ENCODE measurements around the gene UBE2QL1.

The UBE2QL1 gene

DNA sequence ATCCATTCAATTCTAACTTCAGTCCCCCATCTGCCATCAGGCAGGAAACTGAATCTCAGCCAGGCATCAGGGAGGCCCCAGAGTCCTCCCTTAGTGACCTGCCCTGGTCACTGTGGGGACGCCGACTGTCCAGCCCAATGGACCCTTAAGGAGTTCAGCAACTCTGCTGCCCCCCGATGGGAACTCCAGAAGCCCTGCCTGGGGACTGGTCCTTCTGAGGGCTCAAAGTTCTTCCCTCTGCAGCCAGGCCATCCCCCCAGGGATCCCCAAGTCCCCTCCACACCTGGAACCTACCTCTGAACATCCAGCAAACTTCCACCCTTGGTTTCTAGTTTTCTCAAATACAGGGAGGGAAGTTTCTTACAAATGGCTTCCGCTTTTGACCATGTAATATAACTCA, 76.8 kb downstream of the UBE2QL1 start:
- no peak overlapping the region for H3K4me3 ChIP-seq (ENCODE audit: control insufficient read depth, low read depth, low read length)
- TF ChIP-seq, protein P1, sequence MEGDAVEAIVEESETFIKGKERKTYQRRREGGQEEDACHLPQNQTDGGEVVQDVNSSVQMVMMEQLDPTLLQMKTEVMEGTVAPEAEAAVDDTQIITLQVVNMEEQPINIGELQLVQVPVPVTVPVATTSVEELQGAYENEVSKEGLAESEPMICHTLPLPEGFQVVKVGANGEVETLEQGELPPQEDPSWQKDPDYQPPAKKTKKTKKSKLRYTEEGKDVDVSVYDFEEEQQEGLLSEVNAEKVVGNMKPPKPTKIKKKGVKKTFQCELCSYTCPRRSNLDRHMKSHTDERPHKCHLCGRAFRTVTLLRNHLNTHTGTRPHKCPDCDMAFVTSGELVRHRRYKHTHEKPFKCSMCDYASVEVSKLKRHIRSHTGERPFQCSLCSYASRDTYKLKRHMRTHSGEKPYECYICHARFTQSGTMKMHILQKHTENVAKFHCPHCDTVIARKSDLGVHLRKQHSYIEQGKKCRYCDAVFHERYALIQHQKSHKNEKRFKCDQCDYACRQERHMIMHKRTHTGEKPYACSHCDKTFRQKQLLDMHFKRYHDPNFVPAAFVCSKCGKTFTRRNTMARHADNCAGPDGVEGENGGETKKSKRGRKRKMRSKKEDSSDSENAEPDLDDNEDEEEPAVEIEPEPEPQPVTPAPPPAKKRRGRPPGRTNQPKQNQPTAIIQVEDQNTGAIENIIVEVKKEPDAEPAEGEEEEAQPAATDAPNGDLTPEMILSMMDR (conservative IDR thresholded peaks at IDR 0.05; ENCODE audit: control insufficient read depth, insufficient read depth, low read depth, low read length), result no peak
- no peak for DNase-seq (ENCODE audit: low read depth)

DNA sequence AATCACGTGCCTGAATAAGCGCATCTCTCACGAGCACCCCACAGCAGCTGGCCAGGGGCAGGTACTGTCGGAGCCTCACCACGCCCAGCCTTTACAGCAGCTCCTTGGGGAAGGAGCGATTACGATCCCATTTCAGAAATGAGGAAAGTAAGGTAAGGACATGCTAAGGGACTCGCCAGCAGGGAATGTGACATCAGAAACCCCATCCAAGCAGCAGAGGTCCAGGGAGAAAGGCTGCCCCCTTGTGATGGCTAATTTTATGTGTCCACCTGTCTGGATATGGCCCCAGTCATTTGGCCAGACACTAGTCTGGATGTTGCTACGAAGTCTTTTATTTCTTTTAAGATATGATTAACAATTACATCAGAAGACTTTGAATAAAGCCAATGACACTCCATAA, 77.3 kb downstream of the UBE2QL1 start:
- H3K4me3 ChIP-seq (ENCODE audit: control insufficient read depth, low read depth, low read length), result no peak overlapping the region
- DNase-seq (ENCODE audit: low read depth), result peak; percentile 32
- TF ChIP-seq, protein P1 (conservative IDR thresholded peaks at IDR 0.05; ENCODE audit: control insufficient read depth, insufficient read depth, low read depth, low read length), result peak; percentile 48

DNA sequence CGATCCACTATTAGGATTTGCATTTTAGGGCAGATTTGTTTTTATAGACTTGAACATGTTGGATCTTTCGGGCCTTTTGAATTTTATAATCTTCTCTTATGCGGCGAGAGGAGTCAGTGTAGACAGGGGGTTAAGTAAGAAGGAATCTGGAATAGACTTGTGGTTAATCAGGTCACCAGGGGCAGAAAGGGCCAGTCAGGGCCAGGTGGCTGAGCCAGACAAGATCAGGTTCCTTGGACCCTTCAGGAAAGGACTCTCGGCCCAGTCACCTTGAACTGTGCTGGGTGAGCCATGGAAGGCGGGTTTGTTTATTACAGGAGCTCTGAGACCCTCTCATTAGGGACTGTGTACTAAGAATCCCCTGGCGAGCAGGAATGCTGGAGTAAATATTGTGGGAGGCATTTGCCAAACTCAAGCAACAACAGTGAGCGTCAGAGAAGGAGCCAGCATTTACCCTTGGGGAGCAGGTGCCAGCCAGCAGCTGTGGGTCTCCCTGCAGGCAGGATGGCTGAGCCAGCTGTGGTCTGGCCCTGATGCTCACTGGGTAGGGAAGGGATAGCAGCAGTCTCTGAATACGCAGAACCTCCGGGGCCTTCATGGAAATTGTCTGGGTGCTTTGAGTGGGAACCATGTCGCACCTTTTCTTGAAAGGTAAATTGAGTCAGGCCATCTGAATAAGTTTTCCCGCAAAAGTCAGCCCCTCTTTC, 79.2 kb downstream of the UBE2QL1 start:
- no peak for DNase-seq (ENCODE audit: low read depth)
- TF ChIP-seq, protein P1 (conservative IDR thresholded peaks at IDR 0.05; ENCODE audit: control insufficient read depth, insufficient read depth, low read depth, low read length), result no peak
- no peak overlapping the region for H3K4me3 ChIP-seq (ENCODE audit: control insufficient read depth, low read depth, low read length)

DNA sequence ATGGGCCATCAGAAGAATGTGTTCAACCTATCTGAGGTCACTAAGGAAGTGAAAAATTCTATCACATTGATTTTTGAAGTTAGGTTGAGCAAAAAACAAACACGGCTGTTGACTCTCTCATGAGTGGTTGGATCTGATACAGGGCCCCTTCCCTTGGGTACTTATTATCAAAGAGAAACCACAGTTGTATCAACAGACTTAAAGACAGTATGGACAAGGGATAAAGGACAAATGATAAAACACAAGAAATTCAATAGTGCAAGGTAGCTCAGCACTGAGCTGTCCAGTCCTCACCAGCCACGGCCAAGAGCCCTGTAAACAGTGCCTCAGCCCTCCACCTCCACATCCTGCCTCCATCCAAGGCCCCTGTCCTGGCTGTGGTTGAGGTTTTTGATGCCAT, 86.9 kb downstream of the UBE2QL1 start:
- DNase-seq (ENCODE audit: low read depth), result no peak
- no peak overlapping the region for H3K4me3 ChIP-seq (ENCODE audit: control insufficient read depth, low read depth, low read length)
- TF ChIP-seq, protein P1 (conservative IDR thresholded peaks at IDR 0.05; ENCODE audit: control insufficient read depth, insufficient read depth, low read depth, low read length), result no peak

DNA sequence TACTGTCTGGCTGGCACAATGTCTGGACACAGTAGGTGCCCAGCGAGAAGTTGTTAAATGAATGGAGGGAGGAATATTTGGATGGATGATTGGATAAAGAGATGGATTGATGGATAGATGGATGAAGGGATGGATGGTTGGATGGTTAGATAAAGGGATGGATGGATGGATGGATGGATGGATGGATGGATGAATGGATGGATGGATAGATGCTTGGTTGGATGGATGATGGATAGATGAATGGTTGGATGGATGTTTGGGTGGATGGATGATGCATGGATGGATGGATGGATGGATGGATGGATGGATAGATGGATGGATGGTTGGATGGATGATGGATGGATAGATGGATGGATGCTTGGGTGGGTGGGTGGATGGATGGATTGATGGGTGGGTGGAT, 90.4 kb downstream of the UBE2QL1 start:
- TF ChIP-seq, protein P1 (conservative IDR thresholded peaks at IDR 0.05; ENCODE audit: control insufficient read depth, insufficient read depth, low read depth, low read length), result no peak
- no peak for DNase-seq (ENCODE audit: low read depth)
- H3K4me3 ChIP-seq (ENCODE audit: control insufficient read depth, low read depth, low read length), result no peak overlapping the region

DNA sequence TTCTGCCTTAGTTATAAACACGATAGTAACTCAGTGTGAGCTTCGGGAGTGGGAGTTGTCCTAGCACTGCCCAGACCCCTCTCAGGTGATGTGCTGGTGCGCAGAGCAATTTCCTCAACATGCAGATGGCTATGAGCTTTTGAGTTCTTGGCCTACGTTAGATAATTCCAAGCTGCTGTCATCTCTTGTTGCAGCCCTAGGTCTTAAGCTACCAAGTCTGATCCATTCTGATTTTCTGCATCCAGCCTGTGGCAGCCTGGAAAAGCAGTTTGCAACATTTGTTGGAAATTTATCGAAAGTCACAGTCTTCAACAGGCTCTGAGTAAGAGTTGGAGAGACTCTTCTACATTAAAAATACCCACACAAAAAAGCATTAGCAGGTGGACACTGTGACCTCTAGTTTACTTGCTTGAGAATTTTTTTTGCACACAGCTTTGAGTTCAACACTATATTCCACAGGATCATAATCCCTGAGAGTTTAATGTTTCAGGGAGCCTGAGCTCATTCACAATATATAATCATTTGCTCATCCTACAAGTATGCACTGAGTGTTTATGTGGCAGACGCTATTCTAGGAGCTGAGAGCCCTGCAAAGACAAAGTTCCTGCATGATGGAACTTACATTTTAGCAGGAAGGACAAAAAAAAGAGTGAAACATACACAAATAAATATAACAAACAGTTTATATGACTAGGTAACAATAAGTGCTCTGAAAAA, 91.6 kb downstream of the UBE2QL1 start:
- TF ChIP-seq, protein P1 (conservative IDR thresholded peaks at IDR 0.05; ENCODE audit: control insufficient read depth, insufficient read depth, low read depth, low read length), result no peak
- no peak for DNase-seq (ENCODE audit: low read depth)
- H3K4me3 ChIP-seq (ENCODE audit: control insufficient read depth, low read depth, low read length), result no peak overlapping the region

All from fibroblast of mammary gland (primary cell).